ENCODE data around the gene OXER1. TPM values are rescaled to one million over a fixed set of nuclear protein-coding genes. Genes with fewer than 3 reads are reported as not detected.

The OXER1 gene
- total and polyA plus RNA-seq, 2 of the 13 experiments (the other 11 are each of a cell fraction or from before 2014, with no cell fraction given) = 8.0 to 9.0 TPM

- TF ChIP-seq ZSCAN5A (CRISPR knock-in tag; IDR thresholded peaks at IDR 0.05; ENCODE audit: borderline replicate concordance) (no peak), CBX1 (IDR thresholded peaks at IDR 0.05; ENCODE audit: low read depth) (peak; percentile 79), FLYWCH1 (CRISPR knock-in tag; IDR thresholded peaks at IDR 0.05) (no peak), THAP7 (CRISPR knock-in tag; IDR thresholded peaks at IDR 0.05) (0 out of 2 replicates have a peak, but pooled peaks have one; percentile 1), ZNF292 (CRISPR knock-in tag; IDR thresholded peaks at IDR 0.05; ENCODE audit: borderline replicate concordance, low read depth) (peak; percentile 43; the same call in 1 of the 2 replicates), GTF3A (CRISPR knock-in tag; conservative IDR thresholded peaks at IDR 0.05) (0 out of 2 replicates have a peak, but pooled peaks have one; percentile 5), JARID2 (CRISPR knock-in tag; IDR thresholded peaks at IDR 0.05; ENCODE audit: insufficient replicate concordance) (peak; percentile 49), PAWR (CRISPR knock-in tag; IDR thresholded peaks at IDR 0.05; ENCODE audit: borderline replicate concordance) (0 out of 2 replicates have a peak, but pooled peaks have one; percentile 79), MAZ (IDR thresholded peaks at IDR 0.05; ENCODE audit: borderline replicate concordance, low read depth, low read length) (no peak), MAZ (CRISPR knock-in tag; IDR thresholded peaks at IDR 0.05; ENCODE audit: low read depth) (no peak), ZNF841 (CRISPR knock-in tag; IDR thresholded peaks at IDR 0.05; ENCODE audit: borderline replicate concordance) (no peak), ZNF432 (CRISPR knock-in tag; IDR thresholded peaks at IDR 0.05; ENCODE audit: borderline replicate concordance) (no peak), ZNF569 (CRISPR knock-in tag; IDR thresholded peaks at IDR 0.05; ENCODE audit: borderline replicate concordance) (0 out of 2 replicates have a peak, but pooled peaks have one; percentile 12)
Observed at GRCh38 chr2:42792087-42792582, 28.2 kb upstream of the OXER1 start (continued).
